Measurements from ENCODE around the gene ADAMTS13.
A peak's percentile ranks its signal among the peaks of the same experiment; 100 is the strongest.

Gene ADAMTS13

GRCh38 chr9:133393399-133393798, 28.8 kb upstream of the ADAMTS13 start:
- no peak for DNase-seq

DNA sequence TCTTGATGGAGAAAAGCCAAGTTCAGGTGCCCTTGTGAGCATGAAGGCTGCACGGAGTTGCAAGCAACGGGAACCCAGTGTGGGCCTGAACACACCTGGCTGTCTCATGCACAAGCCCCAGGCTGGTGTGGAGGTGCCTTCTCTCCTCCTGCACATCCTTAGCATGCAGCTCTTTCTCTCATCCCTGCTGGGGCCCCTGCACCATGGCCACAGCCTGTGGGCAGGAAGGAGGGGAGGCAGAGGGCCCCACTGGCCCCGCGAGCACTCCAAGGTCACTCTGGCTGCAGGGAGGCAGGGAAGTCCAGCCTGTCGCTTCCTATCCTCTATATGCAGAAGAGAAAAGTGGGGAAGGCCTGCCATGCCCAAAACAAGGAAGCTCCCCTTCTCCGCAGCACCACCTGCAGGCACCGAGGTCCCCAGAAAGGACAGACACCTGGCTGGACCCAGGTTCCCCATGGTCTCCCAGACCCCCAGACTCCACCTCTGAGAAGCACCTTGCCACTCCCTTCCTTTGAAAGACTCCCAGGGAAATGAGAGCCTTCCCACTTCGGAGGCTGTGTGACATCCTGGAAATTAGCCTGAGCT, 27.4 kb upstream of the ADAMTS13 start:
- no peak for DNase-seq

DNA sequence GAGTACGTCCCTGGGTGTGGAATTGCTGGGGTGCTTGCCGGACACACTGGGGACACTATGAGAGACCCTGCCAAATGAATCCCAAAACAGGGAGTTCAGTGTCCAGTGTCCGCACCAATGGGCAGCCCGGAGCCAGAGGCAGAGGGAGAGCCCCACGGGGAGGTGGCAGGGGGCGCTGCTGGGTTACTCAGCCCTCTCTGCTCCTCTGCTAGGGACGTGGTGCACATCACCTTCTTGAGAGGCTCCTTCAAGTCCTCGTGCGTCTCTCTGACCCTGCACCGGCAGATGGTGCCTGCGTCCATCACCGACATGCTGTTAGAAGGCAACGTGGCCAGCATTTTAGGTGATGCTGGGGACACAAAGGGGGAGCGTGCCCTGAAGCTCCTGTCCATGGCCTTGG, 25.2 kb upstream of the ADAMTS13 start:
- DNase-seq: no peak

GRCh38 chr9:133397370-133397769, 24.8 kb upstream of the ADAMTS13 start:
- no peak for DNase-seq

GRCh38 chr9:133397895-133398294, 24.3 kb upstream of the ADAMTS13 start:
- no peak for DNase-seq

- DNase-seq: no peak
Measured at GRCh38 chr9:133400292-133400691, 21.9 kb upstream of the ADAMTS13 start.

DNA sequence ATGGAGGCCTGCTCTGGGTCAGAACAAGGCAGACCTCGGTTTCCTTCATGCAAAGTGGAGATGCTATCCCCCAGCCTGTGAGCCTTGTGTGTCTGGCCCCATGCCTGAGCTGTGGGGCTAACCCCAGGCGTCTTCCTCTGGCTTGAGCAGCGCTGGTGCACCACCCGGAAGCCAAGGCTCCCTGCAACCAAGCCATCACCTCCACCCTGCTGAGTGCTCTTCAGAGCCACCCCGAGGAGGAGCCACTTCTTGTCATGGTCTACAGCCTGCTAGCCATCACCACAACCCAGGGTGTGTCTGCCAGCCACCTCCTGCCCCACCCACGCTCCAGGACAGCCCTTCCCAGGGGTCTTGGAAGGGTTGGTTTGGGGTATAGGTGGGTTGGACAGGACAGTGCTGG, 20.6 kb upstream of the ADAMTS13 start:
- DNase-seq: no peak

DNA sequence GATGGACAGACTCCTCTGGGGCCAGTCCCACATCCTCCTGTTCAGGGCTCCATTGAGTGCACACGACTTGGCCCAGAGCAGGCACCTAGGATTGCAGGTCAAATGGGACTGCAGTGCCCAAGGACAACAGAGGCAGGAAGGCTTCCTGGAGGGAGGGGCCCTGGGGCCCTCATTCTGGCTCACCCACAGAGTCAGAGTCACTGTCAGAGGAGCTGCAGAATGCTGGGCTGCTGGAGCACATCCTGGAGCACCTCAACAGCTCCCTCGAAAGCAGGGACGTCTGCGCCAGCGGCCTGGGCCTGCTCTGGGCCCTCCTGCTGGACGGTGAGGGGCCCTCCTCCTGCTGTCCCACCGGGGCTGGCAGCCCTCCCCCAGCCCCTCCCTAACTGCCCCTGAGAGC, 19.5 kb upstream of the ADAMTS13 start:
- no peak for DNase-seq

GRCh38 chr9:133403766-133404453, 18.3 kb upstream of the ADAMTS13 start:
- DNase-seq: peak; percentile 78

GRCh38 chr9:133404454-133405002, 17.6 kb upstream of the ADAMTS13 start:
- no peak for DNase-seq

DNA sequence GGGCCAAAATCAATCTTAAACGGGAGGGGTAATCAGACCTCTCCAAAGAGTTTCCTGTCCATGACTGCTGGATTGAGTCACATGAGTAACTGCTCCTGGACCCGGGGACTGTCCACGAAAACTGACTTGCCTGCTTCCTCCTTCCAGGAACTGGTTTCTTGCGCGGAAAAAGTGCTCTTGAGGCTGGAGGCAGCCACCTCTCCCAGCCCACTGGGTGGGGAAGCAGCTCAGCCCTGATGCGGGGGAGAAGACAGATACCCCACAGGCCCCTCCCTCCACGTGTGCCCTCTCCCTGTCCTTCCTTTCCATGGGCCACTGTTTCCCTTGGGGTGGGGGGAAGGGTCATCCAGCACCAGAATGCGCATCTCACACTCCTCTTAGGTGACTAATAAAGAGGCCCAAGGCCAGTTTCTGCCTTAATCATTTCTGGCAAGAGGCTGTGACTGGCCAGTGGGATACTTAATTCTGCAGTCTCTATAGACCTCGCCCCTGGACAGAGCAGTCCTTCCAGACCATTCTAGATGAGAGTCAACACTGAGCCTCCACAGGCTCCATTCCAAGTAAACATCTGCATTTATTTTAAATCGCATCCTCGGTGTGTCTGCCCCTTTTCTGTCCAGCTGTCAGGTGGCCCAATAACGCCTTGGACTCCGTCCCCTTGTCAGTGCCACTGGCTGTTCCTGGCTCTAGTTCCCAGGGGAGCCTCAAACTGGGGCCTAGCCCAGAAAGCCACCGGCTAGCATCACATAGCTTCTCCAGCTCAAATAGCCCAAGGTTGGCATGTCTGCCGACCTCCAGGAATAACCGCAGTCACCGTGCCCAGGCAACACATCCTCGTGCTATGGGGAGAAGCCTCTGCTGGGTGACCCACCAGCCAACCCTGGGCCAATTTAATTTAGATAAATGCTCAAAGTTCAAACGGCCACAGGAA, 16.4 kb upstream of the ADAMTS13 start:
- no peak for DNase-seq

GRCh38 chr9:133406480-133407307, 15.5 kb upstream of the ADAMTS13 start:
- DNase-seq: peak; percentile 51

GRCh38 chr9:133408042-133408441, 14.1 kb upstream of the ADAMTS13 start:
- DNase-seq: no peak

- DNase-seq: no peak
Measured at GRCh38 chr9:133415170-133415569, 7.0 kb upstream of the ADAMTS13 start.

DNA sequence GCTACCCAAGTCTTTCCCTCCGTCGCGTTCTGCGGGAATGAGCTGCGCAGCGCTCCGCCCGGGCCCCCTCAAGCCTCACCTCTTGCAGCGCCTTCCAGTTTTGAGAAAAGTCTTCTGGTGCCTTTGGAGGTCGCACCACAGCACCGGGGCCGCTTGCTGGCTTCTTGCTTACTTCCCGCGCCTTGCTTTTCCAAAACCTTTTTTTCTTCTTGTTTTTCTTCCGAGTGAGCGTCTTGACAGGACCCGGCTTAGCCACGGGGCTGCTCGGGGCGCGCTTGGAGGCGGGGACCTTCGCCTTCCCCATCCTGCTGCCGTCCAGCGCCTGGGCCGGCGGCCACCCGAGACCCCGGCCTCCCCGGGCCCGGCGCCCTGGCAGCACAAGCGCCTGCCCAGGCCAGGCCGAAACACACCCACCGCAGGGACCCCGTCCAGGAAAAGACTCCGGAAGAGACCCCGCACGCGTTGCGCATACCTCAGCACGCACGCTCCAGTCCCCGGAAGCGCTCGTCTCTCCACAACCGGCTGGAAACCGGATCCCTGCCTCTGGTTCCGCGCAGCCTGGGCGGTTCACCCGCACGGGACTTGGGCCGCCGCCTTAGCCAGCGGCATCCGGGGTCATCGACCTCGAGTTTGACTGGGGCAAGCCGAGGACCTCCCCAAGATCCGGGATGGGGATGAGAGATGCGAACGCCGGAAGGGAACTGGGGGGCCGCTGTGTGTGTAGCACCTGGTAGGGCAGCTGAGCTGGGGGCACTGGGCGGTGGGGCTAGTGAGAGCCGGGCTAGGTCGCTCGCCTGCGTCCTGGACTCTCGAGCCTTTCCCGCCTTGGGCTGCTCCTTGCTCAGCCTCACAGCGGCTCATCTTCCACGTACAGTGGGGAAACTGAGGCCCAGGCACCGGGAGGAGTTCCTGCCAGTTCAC, 4.4 kb upstream of the ADAMTS13 start, which contains the start of gene REXO4:
TSS of gene REXO4 (minus strand) at position 470 of the 921 bp plus-strand sequence. CDS start at position 304, 166 bp downstream.
- peak; percentile 65 for DNase-seq

DNA sequence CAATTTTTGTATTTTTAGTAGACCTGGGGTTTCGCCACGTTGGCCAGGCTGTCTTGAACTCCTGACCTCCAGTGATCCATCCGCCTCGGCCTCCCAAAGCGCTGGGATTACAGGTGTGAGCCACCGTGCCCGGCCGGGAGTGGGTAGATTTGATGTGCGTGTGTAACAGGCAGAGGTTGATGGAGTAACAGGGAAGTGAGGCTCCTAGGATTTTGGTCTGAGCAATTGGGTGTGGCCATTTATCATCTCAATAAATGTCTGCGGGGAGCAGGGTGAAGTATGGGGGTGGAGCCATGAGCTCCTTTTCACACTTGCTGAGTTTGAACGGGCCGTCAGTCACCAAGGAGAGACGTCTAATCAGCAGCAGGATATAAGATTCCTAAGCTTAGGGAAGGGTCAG, 3.2 kb upstream of the ADAMTS13 start:
- DNase-seq: no peak

DNA sequence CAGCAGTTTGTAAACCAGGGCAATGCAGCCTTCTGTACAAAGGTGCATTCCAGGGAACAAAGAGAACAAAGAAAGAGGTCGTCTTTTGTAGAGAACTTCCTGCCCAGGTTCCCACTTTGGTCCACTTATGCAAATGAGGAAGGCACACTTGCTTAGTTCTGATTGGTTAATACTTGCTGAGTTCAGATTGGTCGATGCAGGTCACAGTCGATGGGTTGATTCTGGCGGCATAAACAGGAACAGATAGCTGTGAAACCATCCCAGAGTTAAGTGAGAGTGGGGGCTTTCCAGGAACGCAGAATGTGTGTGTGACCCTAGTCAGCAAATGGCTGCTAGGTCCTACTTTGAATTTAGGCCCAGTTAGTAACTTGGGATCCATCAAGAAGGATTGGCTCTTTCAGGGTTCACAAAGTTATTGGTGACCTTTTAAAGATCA, 1.8 kb upstream of the ADAMTS13 start:
- no peak for DNase-seq

GRCh38 chr9:133423216-133423615, 1.0 kb downstream of the ADAMTS13 start:
- no peak for DNase-seq

GRCh38 chr9:133424187-133424586, 2.0 kb downstream of the ADAMTS13 start:
- no peak for DNase-seq

- DNase-seq: no peak
Measured at GRCh38 chr9:133425049-133425632, 3.0 kb downstream of the ADAMTS13 start.

DNA sequence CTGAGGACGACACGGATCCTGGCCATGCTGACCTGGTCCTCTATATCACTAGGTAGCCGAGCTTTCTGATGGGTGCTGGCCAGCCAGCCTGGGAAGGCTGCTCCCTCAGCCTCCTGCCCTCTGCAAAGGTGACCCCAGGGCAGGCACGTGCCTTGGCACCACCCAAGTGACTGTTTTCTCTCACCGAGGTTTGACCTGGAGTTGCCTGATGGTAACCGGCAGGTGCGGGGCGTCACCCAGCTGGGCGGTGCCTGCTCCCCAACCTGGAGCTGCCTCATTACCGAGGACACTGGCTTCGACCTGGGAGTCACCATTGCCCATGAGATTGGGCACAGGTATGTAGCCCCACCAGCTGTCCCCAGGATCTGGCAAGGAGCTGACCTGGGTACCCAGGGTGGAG, 3.8 kb downstream of the ADAMTS13 start:
- no peak for DNase-seq

Measured in DMS153 (cell line).